GM23338 (cell line): ENCODE results near the gene PHAF1. TPM values are rescaled to one million over a fixed set of nuclear protein-coding genes. Genes with fewer than 3 reads are reported as not detected.

Source experiments
- ATAC-seq: fragments of 200-7000 bp; cut with Tn5 transposase; 3 replicates; pipeline ENCODE4 v1.9.1; 2020
- DNase-seq: peaks from one replicate; pipeline ENCODE4 v3.0.0-alpha.2; 2015; ENCODE audit warnings: low spot score
- H2AFZ ChIP-seq: fragments of 200-600 bp; sonication (generic); 2 replicates; pipeline ENCODE4 v1.8.0; 2016; ENCODE audit warnings: antibody characterized with exemption, mild to moderate bottlenecking, moderate library complexity
- H3F3A ChIP-seq: fragments of 200-600 bp; sonication (generic); replicated peaks from 2 replicates; pipeline ENCODE4 v1.8.0; 2017; ENCODE audit warnings: antibody characterized with exemption, mixed run types, low read depth
- H3K27ac ChIP-seq: fragments of 200-600 bp; sonication (generic); 2 replicates; pipeline ENCODE4 v1.6.1; 2016; ENCODE audit warnings: low read depth
- H3K27me3 ChIP-seq: fragments of 200-600 bp; sonication (generic); 2 replicates; pipeline ENCODE4 v1.8.0; 2016; ENCODE audit warnings: mild to moderate bottlenecking, mixed run types, moderate library complexity; ENCODE audit not compliant: insufficient read depth
- H3K36me3 ChIP-seq: fragments of 200-600 bp; sonication (generic); 2 replicates; pipeline ENCODE4 v1.8.0; 2016; ENCODE audit warnings: mild to moderate bottlenecking; ENCODE audit not compliant: insufficient read depth
- H3K4me1 ChIP-seq: fragments of 200-600 bp; sonication (generic); 2 replicates; pipeline ENCODE4 v1.8.0; 2016; ENCODE audit warnings: mild to moderate bottlenecking, moderate library complexity; ENCODE audit not compliant: insufficient read depth
- H3K4me2 ChIP-seq: fragments of 200-600 bp; sonication (generic); 2 replicates; pipeline ENCODE4 v1.7.1; 2017; ENCODE audit warnings: mixed run types
- H3K4me3 ChIP-seq: fragments of 200-600 bp; sonication (generic); 2 replicates; pipeline ENCODE4 v1.6.1; 2016; ENCODE audit warnings: mixed run types
- H3K79me2 ChIP-seq: fragments of 200-600 bp; sonication (generic); replicated peaks from 2 replicates; pipeline ENCODE4 v1.8.0; 2017; ENCODE audit warnings: mild to moderate bottlenecking; ENCODE audit not compliant: insufficient read depth
- H3K9me2 ChIP-seq: fragments of 200-600 bp; sonication (generic); 2 replicates; pipeline ENCODE4 v1.8.0; 2017; ENCODE audit not compliant: insufficient read depth
- H4K20me1 ChIP-seq: fragments of 200-600 bp; sonication (generic); replicated peaks from 2 replicates; pipeline ENCODE4 v1.8.0; 2017; ENCODE audit warnings: mild to moderate bottlenecking; ENCODE audit not compliant: insufficient read depth
- H3K27ac Mint-ChIP-seq: 2 replicates; pipeline ENCODE4 v1.8.0; 2020; ENCODE audit warnings: inconsistent platforms, mild to moderate bottlenecking, moderate library complexity, mixed read lengths
- H3K27me3 Mint-ChIP-seq: 3 replicates; pipeline ENCODE4 v1.8.0; 2022; ENCODE audit warnings: low read depth, mild to moderate bottlenecking, moderate library complexity, mixed read lengths, inconsistent platforms; ENCODE audit not compliant: insufficient read depth, poor library complexity
- H3K36me3 Mint-ChIP-seq: 3 replicates; pipeline ENCODE4 v1.8.0; 2021; ENCODE audit warnings: low read depth, mild to moderate bottlenecking, inconsistent platforms, moderate library complexity, mixed read lengths
- H3K4me1 Mint-ChIP-seq: 3 replicates; pipeline ENCODE4 v1.8.0; 2020; ENCODE audit warnings: mild to moderate bottlenecking, inconsistent platforms, mixed read lengths
- H3K4me3 Mint-ChIP-seq: 3 replicates; pipeline ENCODE4 v1.8.0; 2021; ENCODE audit warnings: moderate library complexity, mild to moderate bottlenecking, inconsistent platforms, mixed read lengths
- H3K9me3 Mint-ChIP-seq: 3 replicates; pipeline ENCODE4 v1.8.0; 2020; ENCODE audit warnings: moderate library complexity, mild to moderate bottlenecking, inconsistent platforms, mixed read lengths
- CTCF ChIP-seq, 2 experiments: fragments of 200-600 bp in 1 of 2; sonication (generic) in 1 of 2; conservative IDR thresholded peaks; 2 replicates each; pipeline versions ENCODE4 v1.5.1 to v1.6.1; 2016 to 2017; ENCODE audit warnings: antibody characterized with exemption in 2 of 2, low read depth in 2 of 2, mild to moderate bottlenecking in 2 of 2, moderate library complexity in 1 of 2
- EZH2 ChIP-seq: fragments of 200-600 bp; sonication (generic); IDR thresholded peaks from one replicate; pipeline ENCODE4 v1.8.0; 2017; ENCODE audit warnings: antibody characterized with exemption, mild to moderate bottlenecking, low read depth; ENCODE audit not compliant: unreplicated experiment
- NANOG ChIP-seq: IDR thresholded peaks from 2 replicates; pipeline ENCODE4 v1.6.1; 2016; ENCODE audit warnings: antibody characterized with exemption, borderline replicate concordance
- REST ChIP-seq: IDR thresholded peaks from one replicate; pipeline ENCODE4 v1.6.1; 2018; ENCODE audit warnings: antibody characterized with exemption; ENCODE audit not compliant: unreplicated experiment
- STAT1 ChIP-seq: IDR thresholded peaks from one replicate; pipeline ENCODE4 v1.6.1; 2016; ENCODE audit warnings: antibody characterized with exemption; ENCODE audit not compliant: unreplicated experiment
- polyA plus RNA-seq: library from polyadenylated mRNA; unstranded; fragments of >200 nt; fragmentation: Nextera tagmentation; extraction: Ambion mirVana; gene quantifications from 2 replicates; pipeline ENCODE4 v1.2.1, GENCODE V29; 2016
- total RNA-seq: library from RNA; depleted of rRNA; stranded (reverse); fragments of >200 nt; shearing (Covaris generic); gene quantifications from 2 replicates; pipeline ENCODE4 v1.2.3, GENCODE V29; 2014

The PHAF1 gene
- total and polyA plus RNA-seq, 2 experiments from 2014 or later = 14.7 to 35.9 TPM

GRCh38 chr16:67105881-67106280 is 3.9 kb upstream of the PHAF1 start (continued):
- no peak for TF ChIP-seq REST
- no peak for TF ChIP-seq NANOG
- no peak for TF ChIP-seq STAT1
- no peak for TF ChIP-seq EZH2

- H3K27ac Mint-ChIP-seq = no peak overlapping the region
Observed at GRCh38 chr16:67108489-67108888, 1.3 kb upstream of the PHAF1 start.

More at GRCh38 chr16:67108489-67108888, 1.3 kb upstream of the PHAF1 start:
- Histone ChIP-seq H3K27ac (no peak overlapping the region), H3K36me3 (no peaks in the 10 kb centered on the region), H3F3A (peaks cover 6% of the 10 kb centered on the region), H3K9me2 (no peaks in the 10 kb centered on the region), H2AFZ (peak overlapping the region; percentile 100), H3K79me2 (peaks cover 35% of the 10 kb centered on the region), H3K4me2 (peak overlapping the region; percentile 99), H3K4me3 (peak overlapping the region; percentile 98; the same call in 1 of the 2 replicates), H3K4me1 (peaks cover 10% of the 10 kb centered on the region), H4K20me1 (peaks cover 21% of the 10 kb centered on the region), H3K27me3 (peaks cover 10% of the 10 kb centered on the region; the same call in 1 of the 2 replicates)
- Mint-ChIP-seq H3K27me3 (peaks cover 10% of the 10 kb centered on the region), H3K4me1 (peaks cover 13% of the 10 kb centered on the region; the same call in 2 of the 3 replicates), H3K36me3 (no peaks in the 10 kb centered on the region; the same call in 2 of the 3 replicates), H3K4me3 (0 out of 3 replicates have a peak overlapping the region, but pooled peaks have one; percentile 98), H3K9me3 (no peaks in the 10 kb centered on the region; the same call in 2 of the 3 replicates)
- ATAC-seq (no peak), DNase-seq (no peak)
- TF ChIP-seq CTCF (conservative IDR thresholded peaks at IDR 0.05; ENCODE audit: low read depth in 2 of 2) (no peak), STAT1 (no peak)
